ENCODE data around the gene FMNL2. TPM values are rescaled to one million over a fixed set of nuclear protein-coding genes. Genes with fewer than 3 reads are reported as not detected.

Gene FMNL2
- total RNA-seq, 1 experiment from 2014 or later, result 38.2 TPM

GRCh38 chr2:152426801-152427200 lies 91.8 kb downstream of the FMNL2 start:
- Mint-ChIP-seq H3K27ac (ENCODE audit: unreplicated experiment) (no peak overlapping the region), H3K36me3 (ENCODE audit: insufficient read depth, unreplicated experiment) (peaks cover 5% of the 10 kb centered on the region), H3K9me3 (ENCODE audit: unreplicated experiment) (no peaks in the 10 kb centered on the region), H3K27me3 (ENCODE audit: insufficient read depth, unreplicated experiment) (no peaks in the 10 kb centered on the region), H3K4me3 (ENCODE audit: unreplicated experiment) (no peak overlapping the region), H3K4me1 (ENCODE audit: low read depth, unreplicated experiment) (peaks cover 7% of the 10 kb centered on the region)
- Histone ChIP-seq H3K4me3 (ENCODE audit: low read depth, low read length) (no peak overlapping the region), H3K9me3 (no peaks in the 10 kb centered on the region), H3K27me3 (replicated peaks; ENCODE audit: control insufficient read depth, insufficient read depth, low read length) (no peaks in the 10 kb centered on the region), H3K4me1 (peaks cover 5% of the 10 kb centered on the region), H3K36me3 (ENCODE audit: control insufficient read depth, insufficient read depth, low read length) (no peaks in the 10 kb centered on the region)
- no TSS peak for BruUV-seq (replicated peaks)
- ChIA-PET CTCF (no interaction called here), POLR2A (no interaction called here)
- intact Hi-C loops (cut with micrococcal nuclease; ENCODE audit: unreplicated experiment), result no loop called here
- TF ChIP-seq CTCF (IDR thresholded peaks at IDR 0.05; ENCODE audit: insufficient read depth in 1 of 2, low read depth in 1 of 2, low read length in 1 of 2, severe bottlenecking in 1 of 2, unreplicated experiment in 1 of 2), result no peak
- DNase-seq, result no peak

- H3K36me3 Mint-ChIP-seq (ENCODE audit: insufficient read depth, unreplicated experiment), result peaks cover 5% of the 10 kb centered on the region
- peaks cover 7% of the 10 kb centered on the region for H3K4me1 Mint-ChIP-seq (ENCODE audit: low read depth, unreplicated experiment)
Observed at GRCh38 chr2:152427902-152428301, 92.9 kb downstream of the FMNL2 start.

DNA sequence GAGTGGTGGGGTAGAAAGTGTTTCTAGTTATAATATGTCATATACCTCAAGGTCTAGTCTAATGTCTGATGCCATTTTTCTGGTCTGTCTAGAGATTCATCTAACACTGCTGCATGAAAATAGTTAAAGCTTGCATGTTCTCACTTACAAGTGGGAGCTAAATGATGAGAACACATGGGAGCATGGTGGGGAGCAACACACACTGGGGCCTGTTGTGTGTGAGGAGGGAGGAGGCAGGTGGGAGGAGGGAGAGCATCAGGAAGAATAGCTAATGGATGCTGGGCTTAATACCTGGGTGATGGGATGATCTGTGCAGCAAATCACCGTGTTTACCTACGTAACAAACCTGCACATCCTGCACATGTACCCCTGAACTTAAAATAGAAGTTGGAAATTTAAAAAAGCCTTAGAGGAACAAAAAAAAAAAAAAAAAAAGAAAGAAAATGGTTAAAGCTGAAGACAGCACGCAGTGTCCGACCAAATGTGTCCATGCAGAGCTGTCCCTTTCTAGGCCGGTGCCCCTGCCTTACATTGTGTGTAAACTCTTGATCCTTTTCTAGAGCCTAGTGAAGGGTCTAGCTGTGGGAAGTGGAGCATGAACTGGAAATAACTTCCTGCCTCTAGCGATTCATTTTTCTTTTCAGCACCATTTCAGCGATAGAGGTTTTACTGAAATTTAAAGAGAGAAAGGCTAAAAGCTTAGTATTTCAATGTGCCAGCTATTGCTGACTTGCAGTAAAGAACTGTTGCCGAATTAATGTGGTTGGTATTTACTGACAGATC lies 94.0 kb downstream of the FMNL2 start:
- H3K27me3 Mint-ChIP-seq (ENCODE audit: insufficient read depth, unreplicated experiment), result no peaks in the 10 kb centered on the region
- peaks cover 1% of the 10 kb centered on the region for H3K36me3 Mint-ChIP-seq (ENCODE audit: insufficient read depth, unreplicated experiment)
- H3K27ac Mint-ChIP-seq (ENCODE audit: unreplicated experiment), result no peak overlapping the region
- H3K4me3 ChIP-seq (ENCODE audit: low read depth, low read length), result no peak overlapping the region
- H3K9me3 Mint-ChIP-seq (ENCODE audit: unreplicated experiment), result no peaks in the 10 kb centered on the region
- no peak overlapping the region for H3K4me3 Mint-ChIP-seq (ENCODE audit: unreplicated experiment)
- H3K9me3 ChIP-seq, result no peaks in the 10 kb centered on the region
- no peaks in the 10 kb centered on the region for H3K36me3 ChIP-seq (ENCODE audit: control insufficient read depth, insufficient read depth, low read length)
- peaks cover 16% of the 10 kb centered on the region for H3K4me1 Mint-ChIP-seq (ENCODE audit: low read depth, unreplicated experiment)
- no peaks in the 10 kb centered on the region for H3K4me1 ChIP-seq
- H3K27me3 ChIP-seq (replicated peaks; ENCODE audit: control insufficient read depth, insufficient read depth, low read length), result no peaks in the 10 kb centered on the region
- DNase-seq, result no peak
- TF ChIP-seq CTCF (IDR thresholded peaks at IDR 0.05; ENCODE audit: insufficient read depth in 1 of 2, low read depth in 1 of 2, low read length in 1 of 2, severe bottlenecking in 1 of 2, unreplicated experiment in 1 of 2), result no peak
- intact Hi-C loops (cut with micrococcal nuclease; ENCODE audit: unreplicated experiment), result no loop called here
- ChIA-PET CTCF (no interaction called here), POLR2A (no interaction called here)
- no TSS peak for BruUV-seq (replicated peaks)

More at GRCh38 chr2:152427902-152428301, 92.9 kb downstream of the FMNL2 start:
- H3K27ac Mint-ChIP-seq (ENCODE audit: unreplicated experiment), result no peak overlapping the region
- no peaks in the 10 kb centered on the region for H3K9me3 Mint-ChIP-seq (ENCODE audit: unreplicated experiment)
- H3K27me3 Mint-ChIP-seq (ENCODE audit: insufficient read depth, unreplicated experiment), result no peaks in the 10 kb centered on the region
- intact Hi-C loops (cut with micrococcal nuclease; ENCODE audit: unreplicated experiment), result no loop called here
- H3K4me1 ChIP-seq, result no peaks in the 10 kb centered on the region
- no peaks in the 10 kb centered on the region for H3K9me3 ChIP-seq
- ChIA-PET CTCF (no interaction called here), POLR2A (no interaction called here)
- H3K36me3 ChIP-seq (ENCODE audit: control insufficient read depth, insufficient read depth, low read length), result no peaks in the 10 kb centered on the region
- DNase-seq, result no peak
- no peaks in the 10 kb centered on the region for H3K27me3 ChIP-seq (replicated peaks; ENCODE audit: control insufficient read depth, insufficient read depth, low read length)
- TF ChIP-seq CTCF (IDR thresholded peaks at IDR 0.05; ENCODE audit: insufficient read depth in 1 of 2, low read depth in 1 of 2, low read length in 1 of 2, severe bottlenecking in 1 of 2, unreplicated experiment in 1 of 2), result no peak
- H3K4me3 ChIP-seq (ENCODE audit: low read depth, low read length), result no peak overlapping the region
- H3K4me3 Mint-ChIP-seq (ENCODE audit: unreplicated experiment), result no peak overlapping the region
- no TSS peak for BruUV-seq (replicated peaks)
